Heart right ventricle (tissue), 16 donors: Measurements from ENCODE around the gene LRRC7. TPM values are rescaled to one million over a fixed set of nuclear protein-coding genes. Genes with fewer than 3 reads are reported as not detected.

ENCODE experiments used
- ATAC-seq, 8 donors: fragments of 200-7000 bp; cut with Tn5 transposase; one replicate each; pipeline ENCODE4 v1.9.1; 2020; ENCODE audit warnings: mild to moderate bottlenecking in 8 of 8, moderate library complexity in 8 of 8, moderate number of reproducible peaks in 1 of 8
- DNase-seq, 2 donors: peaks; one replicate each; pipeline ENCODE4 v3.0.0-alpha.2; 2020
- H3K27ac ChIP-seq, 10 donors: fragments of 200-600 bp; sonication (generic) in 2 of 10; one replicate each; pipeline versions ENCODE4 v1.5.0 to v1.8.0; 2020 to 2022; ENCODE audit warnings: mild to moderate bottlenecking in 3 of 10
- H3K27me3 ChIP-seq, 7 donors: fragments of 200-600 bp; one replicate each; pipeline ENCODE4 v1.8.0; 2021 to 2022; ENCODE audit warnings: mild to moderate bottlenecking in 2 of 7
- H3K36me3 ChIP-seq, 9 donors: fragments of 200-600 bp; sonication (generic) in 1 of 9; one replicate each; pipeline versions ENCODE4 v1.5.0 to v1.8.0; 2020 to 2022; ENCODE audit warnings: mild to moderate bottlenecking in 2 of 9
- H3K4me1 ChIP-seq, 9 donors: fragments of 200-600 bp; sonication (generic) in 1 of 9; one replicate each; pipeline versions ENCODE4 v1.5.0 to v1.8.0; 2020 to 2022; ENCODE audit warnings: mild to moderate bottlenecking in 4 of 9
- H3K4me3 ChIP-seq, 10 donors: fragments of 200-600 bp; sonication (generic) in 2 of 10; one replicate each; pipeline versions ENCODE4 v1.5.0 to v1.8.0; 2020 to 2022; ENCODE audit warnings: mild to moderate bottlenecking in 7 of 10, moderate library complexity in 2 of 10
- H3K9me3 ChIP-seq, 11 donors: fragments of 200-600 bp in 10 of 11; sonication (generic) in 2 of 11; one replicate each; pipeline versions ENCODE4 v1.5.0 to v1.8.0; 2013 to 2022; ENCODE audit warnings: mild to moderate bottlenecking in 2 of 11, control low read depth in 1 of 11, moderate library complexity in 1 of 11
- CTCF ChIP-seq, 9 donors: fragments of 200-600 bp; sonication (generic) in 2 of 9; IDR thresholded peaks; one replicate each; pipeline versions ENCODE4 v1.5.0 to v1.8.0; 2021 to 2022; ENCODE audit warnings: antibody characterized with exemption in 9 of 9, mild to moderate bottlenecking in 5 of 9, moderate library complexity in 1 of 9
- WGBS, 2 donors: extraction: QIAGEN DNeasy Blood & Tissue Kit; methylation state at CpG; one replicate each; pipeline ENCODE4 v1.1.7; 2013; ENCODE audit warnings: inconsistent platforms in 1 of 2; 5-methylcytosine and 5-hydroxymethylcytosine counted together
- intact Hi-C, 10 donors: fragments of 100-400 bp; cut with DNase I; formaldehyde crosslinking; loops; one replicate each; pipeline versions ENCODE4 v1.11.1 to v1.14.2; 2022
- polyA plus RNA-seq, 2 donors: library from polyadenylated mRNA; stranded (reverse); fragments of 200-250 nt; gene quantifications; one replicate each; pipeline ENCODE4 v1.2.3, GENCODE V29; 2013
- total RNA-seq, 10 donors: library from RNA; stranded (reverse); fragmentation: NEBNext Ultra II Directional in 3 of 10; extraction: Animal tissue kit (Norgen Biotek cat#: 25700) in 3 of 10; gene quantifications; one replicate each; pipeline versions ENCODE4 v1.2.1 to v1.2.4, GENCODE V29; 2021 to 2023
- donor health status: Arrhythmogenic right ventricular cardiomyopathy.
- donor health status: ischemic (EF 13 %, LVEDD 7.1; RV severe dilation, severe dysfunction).
- donor health status: healthy with polysubstance abuse.
- donor health status: DM: no; HTN: yes; CAD: no.
- donor health status: DM: no; HTN: no; CAD: no.
- donor health status: ischemic (EF 25% LVEDD 6.9; RV normal size, moderate dysfunction).
- donor health status: ischemic (EF 25% LVEDD 5.7; RV mildly dilated, moderate dysfunction).
- donor health status: healthy.
- donor health status: DM: yes; HTN: yes; CAD: no.
- donor health status: Ischemic cardiomyopathy.
- donor health status: ischemic (EF 35%, LVEDD 5.7; RV mildly dilated, moderate dysfunction).
- donor health status: nonischemic (EF 11% LVEDD 7.7; RV severe dilation, severe dysfunction).
- donor health status: DM: yes; HTN: yes; CAD: no.
- donor health status: PGD.
- donor health status: ischemic (EF 29% LVEDD 5.4; RV normal size, mild dysfunction).
- donor health status: nonischemic (EF 23%, LVEDD 6.1; RV moderate dilation, normal function).

LRRC7 gene
- total and polyA plus RNA-seq, 12 donors, result 0.03 to 2.1 (median 0.59) TPM

- H3K4me1 ChIP-seq, result no peaks in the 10 kb centered on the region
- no peak overlapping the region for H3K27ac ChIP-seq
- no peaks in the 10 kb centered on the region for H3K36me3 ChIP-seq
- no peak for TF ChIP-seq CTCF (IDR thresholded peaks at IDR 0.05)
- DNase-seq, result no peak
- no peaks in the 10 kb centered on the region for H3K9me3 ChIP-seq
- H3K27me3 ChIP-seq, result no peaks in the 10 kb centered on the region
- no peak overlapping the region for H3K4me3 ChIP-seq
- intact Hi-C loops, result no loop called here
- no peak for ATAC-seq
- WGBS, 2 donors, result 69 to 88% methylated on average over 2 of the region's 2 CpGs
These were observed 523.2 kb downstream of the LRRC7 start for GRCh38 chr1:70090875-70091274.

- ATAC-seq, result no peak
These were observed 524.1 kb downstream of the LRRC7 start for GRCh38 chr1:70091811-70092210.

GRCh38 chr1:70092526-70092925, 524.8 kb downstream of the LRRC7 start:
- no peak for DNase-seq
- Histone ChIP-seq H3K4me3 (no peak overlapping the region), H3K9me3 (no peaks in the 10 kb centered on the region), H3K36me3 (no peaks in the 10 kb centered on the region), H3K27ac (no peak overlapping the region), H3K27me3 (no peaks in the 10 kb centered on the region), H3K4me1 (no peaks in the 10 kb centered on the region)
- no peak for ATAC-seq
- intact Hi-C loops, result no loop called here
- TF ChIP-seq CTCF (IDR thresholded peaks at IDR 0.05), result no peak
- WGBS, 2 donors, result 54 to 72% methylated on average over 3 of the region's 3 CpGs

More at GRCh38 chr1:70091811-70092210, 524.1 kb downstream of the LRRC7 start:
- intact Hi-C loops, result no loop called here
- no peak for TF ChIP-seq CTCF (IDR thresholded peaks at IDR 0.05)
- Histone ChIP-seq H3K27me3 (no peaks in the 10 kb centered on the region), H3K4me1 (no peaks in the 10 kb centered on the region), H3K4me3 (no peak overlapping the region), H3K36me3 (no peaks in the 10 kb centered on the region), H3K27ac (no peak overlapping the region), H3K9me3 (no peaks in the 10 kb centered on the region)
- no peak for DNase-seq

- TF ChIP-seq CTCF (IDR thresholded peaks at IDR 0.05), result no peak
- DNase-seq, result no peak
- Histone ChIP-seq H3K9me3 (no peaks in the 10 kb centered on the region), H3K36me3 (no peaks in the 10 kb centered on the region), H3K4me3 (no peak overlapping the region), H3K4me1 (no peaks in the 10 kb centered on the region), H3K27me3 (no peaks in the 10 kb centered on the region), H3K27ac (no peak overlapping the region)
- no peak for ATAC-seq
- intact Hi-C loops, result no loop called here
These were observed 525.7 kb downstream of the LRRC7 start for GRCh38 chr1:70093250-70093975.
